Measurements from ENCODE around the gene SLK. TPM values are rescaled to one million over a fixed set of nuclear protein-coding genes. Genes with fewer than 3 reads are reported as not detected.

SLK gene
- total RNA-seq, 1 experiment from 2014 or later = 25.6 TPM

DNA sequence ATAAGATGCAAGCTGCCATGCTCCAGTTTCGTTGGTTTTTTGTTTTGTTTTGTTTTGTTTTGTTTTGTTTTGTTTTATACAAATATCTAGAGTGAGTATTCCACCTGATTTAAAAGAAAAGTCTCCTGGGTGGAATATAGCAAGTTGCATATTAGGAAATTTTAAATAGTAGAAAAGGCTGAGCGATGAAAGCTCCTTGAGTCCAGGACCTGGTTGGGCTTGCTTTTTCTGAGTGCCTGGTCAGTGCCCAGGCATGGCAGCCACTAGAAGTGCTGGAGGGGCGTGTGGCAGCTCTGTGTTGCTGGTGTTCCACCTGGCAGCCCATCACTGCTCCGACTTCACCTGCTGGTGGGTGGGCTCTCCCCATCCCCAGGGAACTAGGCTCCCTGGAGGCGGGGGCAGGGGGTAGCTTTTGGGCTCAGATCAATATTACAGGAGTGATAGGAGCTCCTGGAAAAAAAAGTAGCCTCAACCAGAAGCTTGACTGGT lies 110.8 kb downstream of the SLK start:
- Mint-ChIP-seq H3K27me3 (ENCODE audit: unreplicated experiment) (no peaks in the 10 kb centered on the region), H3K9me3 (ENCODE audit: low read depth, unreplicated experiment) (no peaks in the 10 kb centered on the region), H3K36me3 (ENCODE audit: insufficient read depth, unreplicated experiment) (no peaks in the 10 kb centered on the region), H3K4me3 (ENCODE audit: low read depth, unreplicated experiment) (no peak overlapping the region), H3K4me1 (ENCODE audit: low read depth, unreplicated experiment) (no peaks in the 10 kb centered on the region), H3K27ac (ENCODE audit: unreplicated experiment) (no peak overlapping the region)
- intact Hi-C loops (cut with micrococcal nuclease; ENCODE audit: unreplicated experiment) = no loop called here
- CTCF ChIA-PET = no interaction called here
- no peak for DNase-seq
- no TSS peak for BruUV-seq (replicated peaks)
- no peak for TF ChIP-seq CTCF (IDR thresholded peaks at IDR 0.05; ENCODE audit: unreplicated experiment)

Small RNAs within 50 kb of the gene (microRNA-seq; reads per million reads assigned to microRNA genes)
- gene MIR936 = not detected

Other genes with a start within 250 kb of the SLK start
- 7.5 TPM in 2 replicates for gene SH3PXD2A, start 111.6 kb upstream of the SLK start, total RNA-seq (2022)
- 13.1 and 16.0 TPM in 2 replicates for gene STN1, start 49.0 kb upstream of the SLK start, total RNA-seq (2022)
- gene COL17A1, start 118.7 kb downstream of the SLK start, total RNA-seq (2022) = 0.73 and 1.0 TPM in 2 replicates
- 10.2 and 11.6 TPM in 2 replicates for gene SFR1, start 155.0 kb downstream of the SLK start, total RNA-seq (2022)